Activated naive CD8-positive, alpha-beta T cell treated with anti-CD3 and anti-CD28 coated beads, Interleukin-2, amount 50 U/mL, for 24 hours (primary cell): ENCODE results near the gene ZNF462.

ENCODE experiments used
- ATAC-seq: fragments of 150-1000 bp; cut with Tn5 transposase; one replicate; pipeline ENCODE4 v1.10.0; 2021
- DNase-seq: peaks from one replicate; pipeline ENCODE4 v3.0.0; 2021
- H3K27ac Mint-ChIP-seq: one replicate; pipeline ENCODE4 v1.8.0; 2021; ENCODE audit warnings: mild to moderate bottlenecking, mixed read lengths
- H3K27me3 Mint-ChIP-seq: one replicate; pipeline ENCODE4 v1.8.0; 2021; ENCODE audit warnings: mixed read lengths
- H3K36me3 Mint-ChIP-seq: one replicate; pipeline ENCODE4 v1.8.0; 2021; ENCODE audit warnings: low read depth, mixed read lengths
- H3K4me1 Mint-ChIP-seq: one replicate; pipeline ENCODE4 v1.8.0; 2021; ENCODE audit warnings: mixed read lengths
- H3K4me3 Mint-ChIP-seq: one replicate; pipeline ENCODE4 v1.8.0; 2021; ENCODE audit warnings: mild to moderate bottlenecking, moderate library complexity, mixed read lengths
- H3K9me3 Mint-ChIP-seq: one replicate; pipeline ENCODE4 v1.8.0; 2021; ENCODE audit warnings: mixed read lengths

ZNF462 gene

GRCh38 chr9:106872641-106873040 lies 9.7 kb downstream of the ZNF462 start:
- H3K27ac Mint-ChIP-seq, result no peak overlapping the region
- ATAC-seq, result no peak

GRCh38 chr9:106874031-106874430 lies 11.1 kb downstream of the ZNF462 start:
- no peaks in the 10 kb centered on the region for H3K36me3 Mint-ChIP-seq
- no peaks in the 10 kb centered on the region for H3K4me1 Mint-ChIP-seq
- ATAC-seq, result no peak
- no peak overlapping the region for H3K4me3 Mint-ChIP-seq
- H3K27me3 Mint-ChIP-seq, result no peaks in the 10 kb centered on the region
- no peak overlapping the region for H3K27ac Mint-ChIP-seq
- H3K9me3 Mint-ChIP-seq, result peaks cover 3% of the 10 kb centered on the region
- DNase-seq, result no peak

More at GRCh38 chr9:106872641-106873040, 9.7 kb downstream of the ZNF462 start:
- H3K9me3 Mint-ChIP-seq, result peaks cover 3% of the 10 kb centered on the region
- H3K4me3 Mint-ChIP-seq, result no peak overlapping the region
- no peaks in the 10 kb centered on the region for H3K36me3 Mint-ChIP-seq
- H3K4me1 Mint-ChIP-seq, result no peaks in the 10 kb centered on the region
- no peak for DNase-seq
- H3K27me3 Mint-ChIP-seq, result peaks cover 2% of the 10 kb centered on the region

- ATAC-seq (no peak), DNase-seq (no peak)
- Mint-ChIP-seq H3K27ac (no peak overlapping the region), H3K9me3 (peaks cover 3% of the 10 kb centered on the region), H3K36me3 (no peaks in the 10 kb centered on the region), H3K4me3 (no peak overlapping the region), H3K27me3 (no peaks in the 10 kb centered on the region), H3K4me1 (no peaks in the 10 kb centered on the region)
Measured at GRCh38 chr9:106874652-106875051, 11.7 kb downstream of the ZNF462 start.

GRCh38 chr9:106875529-106875928 lies 12.6 kb downstream of the ZNF462 start:
- Mint-ChIP-seq H3K27ac (no peak overlapping the region), H3K36me3 (no peaks in the 10 kb centered on the region), H3K4me1 (no peaks in the 10 kb centered on the region), H3K9me3 (peaks cover 3% of the 10 kb centered on the region), H3K4me3 (no peak overlapping the region), H3K27me3 (no peaks in the 10 kb centered on the region)
- ATAC-seq, result no peak
- DNase-seq, result no peak

- Mint-ChIP-seq H3K27me3 (no peaks in the 10 kb centered on the region), H3K36me3 (no peaks in the 10 kb centered on the region), H3K27ac (no peak overlapping the region), H3K4me3 (no peak overlapping the region), H3K9me3 (peaks cover 3% of the 10 kb centered on the region), H3K4me1 (no peaks in the 10 kb centered on the region)
- DNase-seq (no peak), ATAC-seq (no peak)
Measured at GRCh38 chr9:106877345-106877744, 14.4 kb downstream of the ZNF462 start.

GRCh38 chr9:106878081-106878837 lies 15.3 kb downstream of the ZNF462 start:
- Mint-ChIP-seq H3K27me3 (no peaks in the 10 kb centered on the region), H3K27ac (no peak overlapping the region), H3K36me3 (no peaks in the 10 kb centered on the region), H3K4me3 (no peak overlapping the region), H3K4me1 (no peaks in the 10 kb centered on the region), H3K9me3 (peaks cover 3% of the 10 kb centered on the region)
- DNase-seq (no peak), ATAC-seq (no peak)

GRCh38 chr9:106878934-106879333 lies 16.0 kb downstream of the ZNF462 start:
- H3K27me3 Mint-ChIP-seq, result no peaks in the 10 kb centered on the region
- H3K27ac Mint-ChIP-seq, result no peak overlapping the region
- DNase-seq, result no peak
- no peak for ATAC-seq
- no peaks in the 10 kb centered on the region for H3K4me1 Mint-ChIP-seq
- no peak overlapping the region for H3K4me3 Mint-ChIP-seq
- no peaks in the 10 kb centered on the region for H3K36me3 Mint-ChIP-seq
- H3K9me3 Mint-ChIP-seq, result peaks cover 3% of the 10 kb centered on the region

GRCh38 chr9:106879439-106879882 lies 16.5 kb downstream of the ZNF462 start:
- DNase-seq, result no peak
- Mint-ChIP-seq H3K4me1 (no peaks in the 10 kb centered on the region), H3K9me3 (peaks cover 3% of the 10 kb centered on the region), H3K4me3 (no peak overlapping the region), H3K36me3 (no peaks in the 10 kb centered on the region), H3K27me3 (no peaks in the 10 kb centered on the region), H3K27ac (no peak overlapping the region)
- no peak for ATAC-seq

GRCh38 chr9:106880081-106880480 lies 17.1 kb downstream of the ZNF462 start:
- Mint-ChIP-seq H3K4me1 (no peaks in the 10 kb centered on the region), H3K4me3 (no peak overlapping the region), H3K36me3 (no peaks in the 10 kb centered on the region), H3K27ac (no peak overlapping the region), H3K27me3 (no peaks in the 10 kb centered on the region), H3K9me3 (peaks cover 3% of the 10 kb centered on the region)
- no peak for ATAC-seq
- no peak for DNase-seq

- H3K36me3 Mint-ChIP-seq, result no peaks in the 10 kb centered on the region
- DNase-seq, result no peak
- no peak overlapping the region for H3K4me3 Mint-ChIP-seq
- H3K27me3 Mint-ChIP-seq, result no peaks in the 10 kb centered on the region
- ATAC-seq, result no peak
- no peak overlapping the region for H3K27ac Mint-ChIP-seq
- no peaks in the 10 kb centered on the region for H3K4me1 Mint-ChIP-seq
- peaks cover 3% of the 10 kb centered on the region for H3K9me3 Mint-ChIP-seq
Measured at GRCh38 chr9:106880863-106881262, 17.9 kb downstream of the ZNF462 start.

GRCh38 chr9:106883030-106883429 lies 20.1 kb downstream of the ZNF462 start:
- no peak overlapping the region for H3K27ac Mint-ChIP-seq
- H3K9me3 Mint-ChIP-seq, result no peaks in the 10 kb centered on the region
- H3K36me3 Mint-ChIP-seq, result no peaks in the 10 kb centered on the region
- no peak for ATAC-seq
- no peak for DNase-seq
- H3K4me3 Mint-ChIP-seq, result no peak overlapping the region
- no peaks in the 10 kb centered on the region for H3K27me3 Mint-ChIP-seq
- no peaks in the 10 kb centered on the region for H3K4me1 Mint-ChIP-seq

GRCh38 chr9:106883626-106884190 lies 20.7 kb downstream of the ZNF462 start:
- Mint-ChIP-seq H3K9me3 (no peaks in the 10 kb centered on the region), H3K27me3 (no peaks in the 10 kb centered on the region), H3K4me3 (no peak overlapping the region), H3K36me3 (no peaks in the 10 kb centered on the region), H3K4me1 (no peaks in the 10 kb centered on the region), H3K27ac (no peak overlapping the region)
- no peak for DNase-seq
- no peak for ATAC-seq

GRCh38 chr9:106885451-106885850 lies 22.5 kb downstream of the ZNF462 start:
- no peak for DNase-seq
- ATAC-seq, result no peak
- no peaks in the 10 kb centered on the region for H3K4me1 Mint-ChIP-seq
- no peak overlapping the region for H3K27ac Mint-ChIP-seq
- H3K27me3 Mint-ChIP-seq, result no peaks in the 10 kb centered on the region
- H3K4me3 Mint-ChIP-seq, result no peak overlapping the region
- no peaks in the 10 kb centered on the region for H3K36me3 Mint-ChIP-seq
- no peaks in the 10 kb centered on the region for H3K9me3 Mint-ChIP-seq

- Mint-ChIP-seq H3K4me3 (no peak overlapping the region), H3K9me3 (no peaks in the 10 kb centered on the region), H3K27me3 (no peaks in the 10 kb centered on the region), H3K36me3 (no peaks in the 10 kb centered on the region), H3K27ac (no peak overlapping the region), H3K4me1 (no peaks in the 10 kb centered on the region)
- ATAC-seq (no peak), DNase-seq (no peak)
Measured at GRCh38 chr9:106886111-106887046, 23.4 kb downstream of the ZNF462 start.

GRCh38 chr9:106887066-106887465 lies 24.1 kb downstream of the ZNF462 start:
- Mint-ChIP-seq H3K4me3 (no peak overlapping the region), H3K27me3 (no peaks in the 10 kb centered on the region), H3K36me3 (no peaks in the 10 kb centered on the region), H3K9me3 (no peaks in the 10 kb centered on the region), H3K4me1 (no peaks in the 10 kb centered on the region), H3K27ac (no peak overlapping the region)
- ATAC-seq, result no peak
- DNase-seq, result no peak
